Measurements from ENCODE around the gene PXDN.
"Not testable (repeated sequence)": the region's sequence is repeated elsewhere in the genome, so short reads cannot be mapped to it uniquely, and the experiment has no call there.

The PXDN gene

GRCh38 chr2:1728821-1729220, 15.5 kb downstream of the PXDN start:
- no peaks in the 10 kb centered on the region for H3K4me1 Mint-ChIP-seq
- peaks cover 9% of the 10 kb centered on the region for H3K27me3 Mint-ChIP-seq
- H3K4me3 Mint-ChIP-seq: no peak overlapping the region
- ATAC-seq: no peak
- peak in 1 of 2 donors; percentile 0 for DNase-seq
- peak overlapping the region in 1 of 2 donors; percentile 54 for H3K27ac Mint-ChIP-seq
- H3K9me3 Mint-ChIP-seq: no peaks in the 10 kb centered on the region

- Mint-ChIP-seq H3K4me1 (no peaks in the 10 kb centered on the region), H3K27me3 (peaks cover 9% of the 10 kb centered on the region), H3K4me3 (no peak overlapping the region), H3K9me3 (no peaks in the 10 kb centered on the region), H3K27ac (no peak overlapping the region)
- no peak for DNase-seq
- no peak for ATAC-seq
Measured at GRCh38 chr2:1727796-1728474, 16.4 kb downstream of the PXDN start.

- no peak for ATAC-seq
- H3K4me1 Mint-ChIP-seq: no peaks in the 10 kb centered on the region
- peaks cover 8% of the 10 kb centered on the region for H3K27me3 Mint-ChIP-seq
Measured at GRCh38 chr2:1727101-1727771, 17.1 kb downstream of the PXDN start.

GRCh38 chr2:1726558-1726957, 17.8 kb downstream of the PXDN start:
- no peaks in the 10 kb centered on the region for H3K9me3 Mint-ChIP-seq
- no peak for ATAC-seq

More at GRCh38 chr2:1727101-1727771, 17.1 kb downstream of the PXDN start:
- Mint-ChIP-seq H3K9me3 (no peaks in the 10 kb centered on the region), H3K4me3 (no peak overlapping the region), H3K27ac (no peak overlapping the region)
- peak in 1 of 2 donors; percentile 2 for DNase-seq

GRCh38 chr2:1724351-1724750, 20.0 kb downstream of the PXDN start:
- not testable (repeated sequence) for DNase-seq, H3K27ac Mint-ChIP-seq, ATAC-seq, H3K9me3 Mint-ChIP-seq, H3K27me3 Mint-ChIP-seq, H3K4me3 Mint-ChIP-seq, H3K4me1 Mint-ChIP-seq

More at GRCh38 chr2:1726558-1726957, 17.8 kb downstream of the PXDN start:
- DNase-seq: no peak
- peaks cover 2% of the 10 kb centered on the region for H3K27me3 Mint-ChIP-seq
- no peak overlapping the region for H3K27ac Mint-ChIP-seq
- H3K4me1 Mint-ChIP-seq: no peaks in the 10 kb centered on the region
- no peak overlapping the region for H3K4me3 Mint-ChIP-seq

GRCh38 chr2:1723397-1724042, 20.8 kb downstream of the PXDN start:
- Mint-ChIP-seq H3K27ac (no peak overlapping the region), H3K4me1 (no peaks in the 10 kb centered on the region), H3K27me3 (no peaks in the 10 kb centered on the region), H3K9me3 (peaks cover 0 to under 1% of the 10 kb centered on the region in 2 donors), H3K4me3 (no peak overlapping the region)
- DNase-seq (no peak), ATAC-seq (no peak)

GRCh38 chr2:1722692-1723091, 21.6 kb downstream of the PXDN start:
- H3K9me3 Mint-ChIP-seq: peaks cover 8% of the 10 kb centered on the region in 2 donors
- no peak for DNase-seq
- no peak overlapping the region for H3K4me3 Mint-ChIP-seq
- no peaks in the 10 kb centered on the region for H3K4me1 Mint-ChIP-seq
- no peak for ATAC-seq
- no peaks in the 10 kb centered on the region for H3K27me3 Mint-ChIP-seq
- H3K27ac Mint-ChIP-seq: no peak overlapping the region

DNA sequence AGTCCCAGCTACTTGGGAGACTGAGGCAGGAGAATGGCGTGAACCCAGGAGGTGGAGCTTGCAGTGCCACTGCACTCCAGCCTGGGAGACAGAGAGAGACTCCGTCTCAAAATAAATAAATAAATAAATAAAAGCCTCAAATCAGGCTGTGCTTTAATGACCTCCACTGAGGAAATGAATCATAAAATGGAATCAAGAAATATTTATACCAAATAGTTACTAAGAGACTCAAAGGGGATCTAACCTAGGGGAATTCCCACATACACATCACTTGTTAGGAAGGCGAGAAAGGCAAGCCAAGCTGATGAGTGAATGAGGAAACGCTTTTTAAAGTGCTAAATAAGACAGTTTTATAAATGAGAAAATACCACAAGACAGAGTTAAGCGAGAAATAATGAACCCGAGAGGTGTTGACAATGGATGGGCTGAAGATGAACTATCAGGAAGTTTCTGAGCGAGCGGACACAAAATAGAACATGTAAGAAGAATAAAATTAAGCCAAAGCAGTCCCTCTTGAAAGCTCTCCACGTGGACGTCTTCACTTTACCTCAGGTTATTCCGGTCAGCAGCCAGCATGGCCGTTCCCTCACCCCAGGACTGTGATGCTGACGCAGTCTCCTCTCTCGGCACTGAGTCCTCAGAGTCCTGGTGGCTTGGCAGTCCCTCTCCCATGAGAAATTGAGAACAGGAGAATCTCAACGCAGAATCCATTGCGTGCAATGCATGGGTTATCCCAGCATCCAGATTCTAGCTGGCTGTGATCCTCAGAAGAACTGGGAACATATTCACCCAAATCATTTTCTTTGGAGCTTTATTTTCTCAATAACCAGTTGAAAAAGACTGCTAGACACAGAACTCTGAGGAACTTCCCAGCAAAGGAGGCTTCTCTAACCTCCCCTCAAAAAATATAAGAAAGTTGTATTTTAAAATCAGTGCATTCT, 22.3 kb downstream of the PXDN start:
- Mint-ChIP-seq H3K4me3 (no peak overlapping the region), H3K27me3 (no peaks in the 10 kb centered on the region), H3K4me1 (no peaks in the 10 kb centered on the region), H3K9me3 (peaks cover 9 to 11% of the 10 kb centered on the region in 2 donors), H3K27ac (no peak overlapping the region)
- ATAC-seq (no peak), DNase-seq (no peak)

DNA sequence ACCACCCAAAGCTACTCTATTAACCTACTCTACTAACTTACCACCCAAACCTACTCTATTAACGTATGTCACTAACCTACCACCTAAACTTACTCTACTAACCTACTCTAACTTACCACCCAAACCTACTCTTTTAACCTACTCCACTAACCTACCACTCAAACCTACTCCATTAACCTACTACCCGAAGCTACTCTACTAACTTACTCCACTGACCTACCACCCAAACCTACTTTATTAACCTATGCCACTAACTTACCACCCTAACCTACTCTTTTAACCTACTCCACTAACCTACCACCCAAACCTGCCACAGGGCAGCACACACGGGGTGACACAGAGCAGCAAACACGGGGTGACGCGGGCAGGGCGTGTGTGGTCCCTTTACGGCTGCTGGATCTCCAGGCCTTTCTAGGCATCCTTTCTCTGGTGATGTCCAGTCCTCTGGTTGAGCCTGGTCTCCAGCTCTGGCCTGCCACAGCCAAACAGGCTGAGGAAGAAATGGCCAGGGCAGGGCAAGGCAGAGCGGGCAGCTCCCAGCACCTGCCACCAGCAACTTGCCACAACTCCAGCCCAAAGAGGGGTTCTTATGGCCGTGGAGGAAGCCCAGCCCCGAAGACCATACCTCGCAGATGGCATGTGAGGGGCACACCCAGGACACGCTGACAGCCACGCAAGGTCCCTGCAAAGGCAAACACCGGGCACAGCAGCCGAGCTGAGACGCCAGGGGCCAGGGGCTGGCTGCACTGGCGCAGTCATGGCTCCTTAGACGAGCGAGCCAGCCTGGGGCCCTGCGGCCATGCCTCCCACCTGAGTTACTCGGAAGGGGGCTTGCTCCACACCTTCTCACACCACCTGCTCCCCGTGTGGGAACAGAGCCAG, 25.7 kb downstream of the PXDN start:
- Mint-ChIP-seq H3K27ac (no peak overlapping the region), H3K4me1 (no peaks in the 10 kb centered on the region), H3K27me3 (peaks cover 12% of the 10 kb centered on the region), H3K9me3 (peaks cover 9 to 11% of the 10 kb centered on the region in 2 donors), H3K4me3 (no peak overlapping the region)
- ATAC-seq: peak; percentile 37
- no peak for DNase-seq

DNA sequence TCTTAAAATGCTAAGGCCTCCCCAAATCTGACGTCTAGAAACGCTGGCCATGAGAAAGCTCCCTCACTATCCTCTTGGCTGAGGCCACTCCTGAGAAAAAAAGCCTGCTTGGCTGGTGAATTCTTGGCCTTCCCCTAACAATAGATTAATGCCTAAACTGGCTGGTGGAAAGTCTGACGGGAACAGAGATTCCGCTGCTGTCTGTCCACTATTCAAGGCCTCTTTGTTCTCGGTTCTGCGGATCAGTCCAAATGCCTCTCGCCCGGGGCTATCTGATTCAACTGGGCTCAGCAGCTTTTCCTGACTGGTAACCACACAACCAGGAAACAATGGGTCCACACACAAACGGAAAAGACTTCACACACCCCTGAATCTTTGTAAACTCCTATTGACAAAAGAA, 27.2 kb downstream of the PXDN start:
- Mint-ChIP-seq H3K27me3 (peaks cover 17% of the 10 kb centered on the region), H3K9me3 (peaks cover 9 to 11% of the 10 kb centered on the region in 2 donors), H3K27ac (no peak overlapping the region), H3K4me3 (no peak overlapping the region), H3K4me1 (no peaks in the 10 kb centered on the region)
- no peak for DNase-seq
- no peak for ATAC-seq

- Mint-ChIP-seq H3K27me3 (peaks cover 24% of the 10 kb centered on the region), H3K27ac (no peak overlapping the region), H3K9me3 (peaks cover 9 to 11% of the 10 kb centered on the region in 2 donors), H3K4me3 (no peak overlapping the region), H3K4me1 (no peaks in the 10 kb centered on the region)
- no peak for DNase-seq
- no peak for ATAC-seq
Measured at GRCh38 chr2:1716441-1716840, 27.9 kb downstream of the PXDN start.

GRCh38 chr2:1716014-1716305, 28.4 kb downstream of the PXDN start:
- ATAC-seq, H3K4me1 Mint-ChIP-seq, H3K27ac Mint-ChIP-seq, DNase-seq, H3K4me3 Mint-ChIP-seq: not testable (repeated sequence)
- peaks cover 25% of the 10 kb centered on the region for H3K27me3 Mint-ChIP-seq
- H3K9me3 Mint-ChIP-seq: peaks cover 9 to 11% of the 10 kb centered on the region in 2 donors

GRCh38 chr2:1715184-1716013, 28.9 kb downstream of the PXDN start:
- ATAC-seq (no peak), DNase-seq (no peak)
- Mint-ChIP-seq H3K27me3 (peaks cover 25% of the 10 kb centered on the region), H3K4me1 (no peaks in the 10 kb centered on the region), H3K27ac (no peak overlapping the region), H3K4me3 (no peak overlapping the region), H3K9me3 (peaks cover 9 to 11% of the 10 kb centered on the region in 2 donors)

Data from stimulated activated naive CD8-positive, alpha-beta T cell treated with anti-CD3 and anti-CD28 coated beads, Interleukin-15, amount 100 ng/mL, for 72 hours (primary cell).